Chondrocyte (in vitro differentiated cells): ENCODE data around the gene NELFA. TPM values are rescaled to one million over a fixed set of nuclear protein-coding genes. Genes with fewer than 3 reads are reported as not detected.

Experiments
- DNase-seq: peaks from one replicate; pipeline ENCODE4 v3.0.0; 2021; ENCODE audit warnings: mixed read lengths, low spot score
- H3K27ac Mint-ChIP-seq: one replicate; pipeline ENCODE4 v1.8.0; 2021; ENCODE audit warnings: mild to moderate bottlenecking, moderate library complexity, mixed read lengths; ENCODE audit not compliant: unreplicated experiment
- H3K27me3 Mint-ChIP-seq: 2 replicates; pipeline ENCODE4 v1.8.0; 2021; ENCODE audit warnings: low read depth, mixed read lengths
- H3K36me3 Mint-ChIP-seq: 2 replicates; pipeline ENCODE4 v1.8.0; 2021; ENCODE audit warnings: low read depth, mixed read lengths
- H3K4me1 Mint-ChIP-seq: 2 replicates; pipeline ENCODE4 v1.8.0; 2021; ENCODE audit warnings: low read depth, mild to moderate bottlenecking, mixed read lengths
- H3K4me3 Mint-ChIP-seq: one replicate; pipeline ENCODE4 v1.8.0; 2021; ENCODE audit warnings: mild to moderate bottlenecking, moderate library complexity, mixed read lengths; ENCODE audit not compliant: unreplicated experiment
- H3K9me3 Mint-ChIP-seq: 2 replicates; pipeline ENCODE4 v1.8.0; 2021; ENCODE audit warnings: low read depth, mixed read lengths
- CTCF ChIP-seq: fragments of 200-600 bp; sonication (generic); IDR thresholded peaks from 2 replicates; pipeline ENCODE4 v1.5.0; 2021; ENCODE audit warnings: antibody characterized with exemption, mild to moderate bottlenecking, moderate library complexity
- total RNA-seq: library from RNA; stranded (reverse); gene quantifications from 3 replicates; pipeline ENCODE4 v1.2.1, GENCODE V29; 2021

Gene NELFA
- total RNA-seq, 1 donor from 2014 or later: 23.5 TPM

GRCh38 chr4:1956631-1957030 is 52.1 kb downstream of the NELFA start:
- Mint-ChIP-seq H3K27me3 (no peaks in the 10 kb centered on the region), H3K36me3 (peaks cover 28% of the 10 kb centered on the region), H3K4me3 (no peak overlapping the region), H3K9me3 (no peaks in the 10 kb centered on the region), H3K4me1 (no peaks in the 10 kb centered on the region), H3K27ac (no peak overlapping the region)
- no peak for TF ChIP-seq CTCF
- no peak for DNase-seq

- Mint-ChIP-seq H3K9me3 (no peaks in the 10 kb centered on the region), H3K27ac (no peak overlapping the region), H3K27me3 (no peaks in the 10 kb centered on the region), H3K36me3 (peaks cover 15% of the 10 kb centered on the region), H3K4me1 (no peaks in the 10 kb centered on the region), H3K4me3 (no peak overlapping the region)
- TF ChIP-seq CTCF: no peak
- DNase-seq: no peak
Observed at GRCh38 chr4:1953335-1953734, 55.4 kb downstream of the NELFA start.

- Mint-ChIP-seq H3K36me3 (peaks cover 12% of the 10 kb centered on the region), H3K27me3 (no peaks in the 10 kb centered on the region), H3K4me3 (no peak overlapping the region), H3K9me3 (no peaks in the 10 kb centered on the region), H3K27ac (no peak overlapping the region), H3K4me1 (no peaks in the 10 kb centered on the region)
- TF ChIP-seq CTCF: no peak
- DNase-seq: no peak
Observed at GRCh38 chr4:1952719-1953118, 56.1 kb downstream of the NELFA start.

GRCh38 chr4:1952058-1952700 is 56.6 kb downstream of the NELFA start:
- H3K27me3 Mint-ChIP-seq: no peaks in the 10 kb centered on the region
- peak; percentile 87 for DNase-seq
- peaks cover 12% of the 10 kb centered on the region for H3K36me3 Mint-ChIP-seq
- no peak overlapping the region for H3K4me3 Mint-ChIP-seq
- TF ChIP-seq CTCF: no peak
- H3K4me1 Mint-ChIP-seq: no peaks in the 10 kb centered on the region
- no peak overlapping the region for H3K27ac Mint-ChIP-seq
- H3K9me3 Mint-ChIP-seq: no peaks in the 10 kb centered on the region

- Mint-ChIP-seq H3K27ac (no peak overlapping the region), H3K4me3 (no peak overlapping the region), H3K36me3 (peaks cover 8% of the 10 kb centered on the region), H3K4me1 (no peaks in the 10 kb centered on the region), H3K9me3 (no peaks in the 10 kb centered on the region), H3K27me3 (no peaks in the 10 kb centered on the region)
- TF ChIP-seq CTCF: no peak
- DNase-seq: no peak
Observed at GRCh38 chr4:1950369-1950768, 58.4 kb downstream of the NELFA start.
